Gastroesophageal sphincter (tissue), 3 donors: ENCODE data around the gene TMPRSS3.

Experiments used
- CTCF ChIP-seq, 4 experiments: fragments of 200-600 bp in 2 of 4; fragments of 450-650 bp in 2 of 4; sonication (generic) in 1 of 4; IDR thresholded peaks; one replicate each; pipeline ENCODE4 v1.5.1; 2017 to 2019; ENCODE audit warnings: antibody characterized with exemption in 4 of 4, mild to moderate bottlenecking in 2 of 4, moderate library complexity in 2 of 4
- EP300 ChIP-seq: sonication (generic); formaldehyde crosslinking; IDR thresholded peaks from one replicate; pipeline ENCODE4 v1.6.1; 2017; ENCODE audit warnings: antibody characterized with exemption, mild to moderate bottlenecking
- POLR2A ChIP-seq, 2 donors: fragments of 450-650 bp; IDR thresholded peaks; one replicate each; pipeline ENCODE4 v1.6.1; 2017; ENCODE audit warnings: antibody characterized with exemption in 2 of 2, mild to moderate bottlenecking in 2 of 2, moderate library complexity in 1 of 2
- POLR2AphosphoS5 ChIP-seq: sonication (generic); formaldehyde crosslinking; IDR thresholded peaks from one replicate; pipeline ENCODE4 v1.6.1; 2017; ENCODE audit warnings: antibody characterized with exemption

- TF ChIP-seq CTCF (IDR thresholded peaks at IDR 0.05) (no peak), POLR2A (IDR thresholded peaks at IDR 0.05) (no peak), POLR2AphosphoS5 (no peak), EP300 (no peak)
Observed at GRCh38 chr21:42378418-42378817, 17.4 kb downstream of the TMPRSS3 start.
